ENCODE results near the gene CEP104.

CEP104 gene

GRCh38 chr1:3834701-3835100 lies 22.3 kb downstream of the CEP104 start:
- Mint-ChIP-seq H3K27ac (no peak overlapping the region), H3K27me3 (no peaks in the 10 kb centered on the region), H3K4me3 (no peak overlapping the region), H3K4me1 (no peaks in the 10 kb centered on the region), H3K36me3 (peaks cover 78% of the 10 kb centered on the region), H3K9me3 (peaks cover 3% of the 10 kb centered on the region)
- no peak for ATAC-seq

- Mint-ChIP-seq H3K36me3 (peaks cover 72% of the 10 kb centered on the region), H3K27ac (no peak overlapping the region), H3K9me3 (no peaks in the 10 kb centered on the region), H3K4me3 (no peak overlapping the region), H3K27me3 (no peaks in the 10 kb centered on the region), H3K4me1 (no peaks in the 10 kb centered on the region)
- no peak for ATAC-seq
These were observed 25.3 kb downstream of the CEP104 start for GRCh38 chr1:3831689-3832088.

DNA sequence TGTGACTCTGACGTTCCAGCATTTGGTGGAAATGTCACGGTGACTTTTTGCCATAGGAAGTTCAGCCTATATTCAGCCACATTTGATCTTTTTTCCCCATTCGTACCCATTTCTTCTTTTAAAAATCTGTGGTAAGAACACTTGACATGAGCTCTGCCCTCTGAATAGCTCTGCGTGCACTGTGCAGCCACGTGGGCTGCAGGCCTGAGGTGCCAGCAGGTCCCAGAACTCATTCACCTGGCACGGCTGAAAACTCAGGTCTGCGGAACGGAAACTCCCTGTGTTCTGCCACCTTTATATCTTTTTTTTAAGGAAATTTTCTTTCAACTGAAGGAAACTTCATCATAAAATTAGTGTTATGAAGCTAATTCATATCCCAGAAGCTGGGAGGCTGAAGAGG lies 28.6 kb downstream of the CEP104 start:
- peaks cover 78% of the 10 kb centered on the region for H3K36me3 Mint-ChIP-seq
- no peak overlapping the region for H3K27ac Mint-ChIP-seq
- no peak for ATAC-seq
- no peaks in the 10 kb centered on the region for H3K27me3 Mint-ChIP-seq
- no peaks in the 10 kb centered on the region for H3K4me1 Mint-ChIP-seq
- H3K4me3 Mint-ChIP-seq, result no peak overlapping the region
- no peaks in the 10 kb centered on the region for H3K9me3 Mint-ChIP-seq

DNA sequence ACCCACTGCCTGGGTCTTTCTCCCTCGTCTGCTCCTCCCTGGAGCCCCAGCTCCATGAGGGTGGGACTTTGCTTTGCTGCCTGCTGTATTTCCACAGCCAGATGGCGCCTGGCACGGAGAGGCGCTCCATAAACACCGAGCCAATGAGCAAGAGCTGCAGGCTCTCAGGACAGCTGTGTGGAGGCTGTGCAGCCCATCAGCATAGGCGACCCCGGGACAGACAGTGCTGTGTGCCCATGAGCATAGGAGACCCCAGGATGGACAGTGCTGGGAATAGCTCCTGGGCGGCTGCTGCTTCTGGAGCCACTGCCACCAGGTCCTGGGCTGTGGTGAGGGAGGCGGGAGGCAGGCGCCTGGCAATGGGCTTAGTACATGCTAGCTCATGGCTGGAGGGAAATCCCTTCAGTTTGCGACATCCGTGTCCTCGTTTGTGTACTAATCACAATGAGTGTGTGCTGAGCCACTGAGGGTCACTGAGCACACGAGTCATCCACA lies 29.2 kb downstream of the CEP104 start:
- Mint-ChIP-seq H3K4me3 (no peak overlapping the region), H3K27ac (no peak overlapping the region), H3K27me3 (no peaks in the 10 kb centered on the region), H3K36me3 (peaks cover 78% of the 10 kb centered on the region), H3K4me1 (no peaks in the 10 kb centered on the region), H3K9me3 (no peaks in the 10 kb centered on the region)
- ATAC-seq, result no peak

DNA sequence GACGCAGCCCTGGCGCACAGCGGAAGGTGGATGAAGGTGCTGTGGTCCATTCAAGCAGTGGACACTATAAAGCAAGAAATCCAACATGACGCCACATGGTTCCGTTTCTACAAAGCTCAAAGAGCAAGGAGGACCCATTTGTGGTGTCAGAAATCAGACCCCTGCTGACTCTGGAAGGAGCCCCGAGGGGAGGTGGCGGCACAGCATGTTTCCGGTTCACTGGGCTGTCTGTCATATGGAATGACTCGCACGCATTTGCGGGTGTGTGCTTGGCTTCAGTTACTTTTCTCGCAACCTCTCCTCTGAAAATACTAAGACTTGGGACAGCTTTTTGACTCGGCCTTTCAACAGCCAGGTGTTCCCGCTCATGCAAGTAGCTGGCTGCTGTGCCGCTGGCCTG lies 31.7 kb downstream of the CEP104 start:
- H3K4me3 Mint-ChIP-seq, result no peak overlapping the region
- no peaks in the 10 kb centered on the region for H3K4me1 Mint-ChIP-seq
- H3K36me3 Mint-ChIP-seq, result peaks cover 88% of the 10 kb centered on the region
- H3K27me3 Mint-ChIP-seq, result no peaks in the 10 kb centered on the region
- no peaks in the 10 kb centered on the region for H3K9me3 Mint-ChIP-seq
- no peak for ATAC-seq
- H3K27ac Mint-ChIP-seq, result no peak overlapping the region

- Mint-ChIP-seq H3K4me3 (no peak overlapping the region), H3K27me3 (no peaks in the 10 kb centered on the region), H3K27ac (no peak overlapping the region), H3K9me3 (no peaks in the 10 kb centered on the region), H3K4me1 (peaks cover under 1% of the 10 kb centered on the region), H3K36me3 (peaks cover 88% of the 10 kb centered on the region)
- no peak for ATAC-seq
These were observed 32.4 kb downstream of the CEP104 start for GRCh38 chr1:3824650-3825049.

- Mint-ChIP-seq H3K9me3 (no peaks in the 10 kb centered on the region), H3K27me3 (no peaks in the 10 kb centered on the region), H3K4me3 (no peak overlapping the region), H3K36me3 (peaks cover 87% of the 10 kb centered on the region), H3K27ac (no peak overlapping the region), H3K4me1 (peaks cover 5% of the 10 kb centered on the region)
- ATAC-seq, result no peak
These were observed 34.6 kb downstream of the CEP104 start for GRCh38 chr1:3822421-3822820.

DNA sequence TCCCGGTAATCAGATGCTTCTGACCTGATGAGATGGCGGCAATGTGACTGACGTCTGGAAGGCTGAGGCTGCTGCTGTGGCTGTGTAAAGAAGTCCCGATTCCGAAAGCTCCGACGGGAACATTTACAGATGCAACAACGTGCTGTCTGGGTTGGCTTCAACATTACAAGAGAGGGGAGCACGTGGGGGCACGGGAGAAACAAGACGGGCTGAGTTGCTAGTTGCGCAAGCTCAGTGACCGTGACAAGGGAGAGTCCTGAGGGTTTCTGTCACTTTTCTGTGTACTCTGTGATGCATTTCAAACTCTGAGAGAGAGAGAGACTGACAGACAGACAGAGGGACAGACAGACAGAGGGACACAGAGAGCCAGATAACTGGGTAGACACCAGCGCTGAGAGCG lies 35.1 kb downstream of the CEP104 start:
- H3K36me3 Mint-ChIP-seq, result peaks cover 88% of the 10 kb centered on the region
- no peaks in the 10 kb centered on the region for H3K27me3 Mint-ChIP-seq
- H3K9me3 Mint-ChIP-seq, result no peaks in the 10 kb centered on the region
- no peak overlapping the region for H3K4me3 Mint-ChIP-seq
- no peak overlapping the region for H3K27ac Mint-ChIP-seq
- no peak for ATAC-seq
- H3K4me1 Mint-ChIP-seq, result peaks cover 5% of the 10 kb centered on the region

- Mint-ChIP-seq H3K9me3 (no peaks in the 10 kb centered on the region), H3K27ac (no peak overlapping the region), H3K27me3 (no peaks in the 10 kb centered on the region), H3K36me3 (peaks cover 85% of the 10 kb centered on the region), H3K4me3 (no peak overlapping the region), H3K4me1 (peaks cover 5% of the 10 kb centered on the region)
- no peak for ATAC-seq
These were observed 35.6 kb downstream of the CEP104 start for GRCh38 chr1:3821447-3821846.

- no peak for ATAC-seq
- Mint-ChIP-seq H3K4me3 (no peak overlapping the region), H3K4me1 (peaks cover 5% of the 10 kb centered on the region), H3K27ac (no peak overlapping the region), H3K9me3 (no peaks in the 10 kb centered on the region), H3K36me3 (peaks cover 85% of the 10 kb centered on the region), H3K27me3 (no peaks in the 10 kb centered on the region)
These were observed 36.0 kb downstream of the CEP104 start for GRCh38 chr1:3821004-3821403.

GRCh38 chr1:3820316-3820715 lies 36.7 kb downstream of the CEP104 start:
- H3K9me3 Mint-ChIP-seq, result no peaks in the 10 kb centered on the region
- no peaks in the 10 kb centered on the region for H3K27me3 Mint-ChIP-seq
- peaks cover 5% of the 10 kb centered on the region for H3K4me1 Mint-ChIP-seq
- no peak overlapping the region for H3K27ac Mint-ChIP-seq
- ATAC-seq, result no peak
- H3K36me3 Mint-ChIP-seq, result peaks cover 85% of the 10 kb centered on the region
- H3K4me3 Mint-ChIP-seq, result no peak overlapping the region

DNA sequence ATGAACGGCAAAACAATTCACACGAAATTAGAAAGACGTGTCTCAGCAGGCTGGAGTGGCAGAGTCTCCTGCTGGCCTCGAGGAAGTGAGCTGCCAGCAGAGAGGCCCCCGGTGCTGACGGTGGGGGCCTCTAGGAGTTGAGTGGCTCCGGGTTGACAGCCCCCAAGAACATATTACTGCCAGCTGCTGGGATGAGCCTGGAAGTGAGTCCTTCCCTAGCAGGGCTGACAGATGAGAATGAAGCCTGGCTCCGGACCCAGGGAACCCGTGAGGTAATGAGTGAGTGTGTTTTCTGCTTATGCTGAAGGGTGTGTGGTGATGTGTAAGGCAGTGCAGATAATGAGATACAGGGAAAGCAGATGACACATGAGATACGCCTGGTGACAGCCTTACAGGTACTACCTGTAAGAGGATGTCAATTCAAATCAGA lies 37.2 kb downstream of the CEP104 start:
- ATAC-seq, result no peak
- Mint-ChIP-seq H3K4me3 (no peak overlapping the region), H3K27ac (no peak overlapping the region), H3K27me3 (no peaks in the 10 kb centered on the region), H3K4me1 (peaks cover 5% of the 10 kb centered on the region), H3K36me3 (peaks cover 90% of the 10 kb centered on the region), H3K9me3 (no peaks in the 10 kb centered on the region)

DNA sequence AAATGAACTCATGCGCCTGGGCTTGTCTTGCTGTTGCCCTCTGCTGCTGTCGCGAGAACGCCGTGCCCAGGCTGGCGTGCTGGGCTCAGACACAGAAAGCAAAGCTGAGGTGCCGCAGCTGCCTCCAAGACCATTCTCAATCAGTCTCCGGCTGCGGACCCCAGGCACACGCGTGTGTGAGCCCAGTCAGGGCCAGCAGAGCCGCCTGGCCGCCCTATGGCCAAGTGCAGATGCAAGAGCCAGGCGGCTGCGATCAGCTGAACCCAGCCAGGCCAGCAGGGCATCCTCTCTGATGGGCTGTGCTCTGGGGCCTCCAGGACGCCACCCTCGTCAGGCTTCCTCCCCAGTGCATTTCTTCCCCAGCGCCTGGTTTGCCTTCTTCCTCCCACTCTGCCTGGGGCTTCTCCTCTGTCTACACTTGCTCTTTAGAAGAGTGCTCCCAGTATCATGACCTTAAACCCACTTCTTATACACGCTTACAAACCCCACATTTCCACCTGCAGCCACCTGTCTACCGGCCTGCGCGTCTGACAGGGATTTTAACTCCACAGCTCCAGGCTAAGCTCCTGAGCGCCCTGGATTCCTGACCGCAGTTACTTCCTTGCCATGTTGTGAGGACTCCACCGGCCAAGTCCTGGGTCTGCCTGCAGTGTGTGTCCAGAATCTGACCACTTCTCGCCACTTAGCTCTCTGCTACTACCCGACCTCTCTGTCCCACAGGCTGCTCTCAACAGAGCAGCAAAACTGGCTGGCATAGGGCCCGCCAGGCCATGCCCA lies 39.0 kb downstream of the CEP104 start:
- Mint-ChIP-seq H3K4me1 (peaks cover 5% of the 10 kb centered on the region), H3K27me3 (no peaks in the 10 kb centered on the region), H3K9me3 (no peaks in the 10 kb centered on the region), H3K36me3 (peaks cover 83% of the 10 kb centered on the region), H3K27ac (no peak overlapping the region), H3K4me3 (no peak overlapping the region)
- no peak for ATAC-seq

DNA sequence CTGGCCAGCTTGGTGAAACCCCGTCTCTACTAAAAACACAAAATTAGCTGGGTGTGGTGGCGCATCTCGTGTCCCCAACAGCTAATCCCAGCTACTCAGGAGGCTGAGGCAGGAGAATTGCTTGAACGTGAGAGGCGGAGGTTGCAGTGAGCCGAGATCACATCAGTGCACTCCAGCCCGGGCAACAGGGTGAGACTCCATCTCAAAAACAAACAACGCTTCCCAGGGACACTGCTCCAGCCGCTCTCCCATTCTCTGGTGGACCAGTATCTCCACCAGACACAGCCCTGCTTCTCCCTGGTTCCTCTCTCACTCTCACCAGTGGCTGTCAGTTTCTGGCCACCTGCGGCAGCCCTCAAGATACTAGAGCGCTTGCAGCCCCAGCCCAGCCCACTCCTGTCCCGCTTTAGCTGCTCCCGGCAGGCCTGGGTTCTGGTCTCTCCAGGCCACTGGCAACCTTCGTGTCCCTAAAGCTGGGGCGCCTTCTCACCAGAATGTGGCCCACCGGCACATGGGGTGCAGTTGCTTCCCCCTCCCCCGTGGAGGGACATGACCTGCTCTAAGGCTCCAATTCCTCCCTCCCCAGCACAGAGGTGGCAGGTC lies 39.8 kb downstream of the CEP104 start:
- peaks cover 75% of the 10 kb centered on the region for H3K36me3 Mint-ChIP-seq
- peaks cover 5% of the 10 kb centered on the region for H3K4me1 Mint-ChIP-seq
- no peak overlapping the region for H3K4me3 Mint-ChIP-seq
- no peak for ATAC-seq
- no peaks in the 10 kb centered on the region for H3K27me3 Mint-ChIP-seq
- no peaks in the 10 kb centered on the region for H3K9me3 Mint-ChIP-seq
- no peak overlapping the region for H3K27ac Mint-ChIP-seq

DNA sequence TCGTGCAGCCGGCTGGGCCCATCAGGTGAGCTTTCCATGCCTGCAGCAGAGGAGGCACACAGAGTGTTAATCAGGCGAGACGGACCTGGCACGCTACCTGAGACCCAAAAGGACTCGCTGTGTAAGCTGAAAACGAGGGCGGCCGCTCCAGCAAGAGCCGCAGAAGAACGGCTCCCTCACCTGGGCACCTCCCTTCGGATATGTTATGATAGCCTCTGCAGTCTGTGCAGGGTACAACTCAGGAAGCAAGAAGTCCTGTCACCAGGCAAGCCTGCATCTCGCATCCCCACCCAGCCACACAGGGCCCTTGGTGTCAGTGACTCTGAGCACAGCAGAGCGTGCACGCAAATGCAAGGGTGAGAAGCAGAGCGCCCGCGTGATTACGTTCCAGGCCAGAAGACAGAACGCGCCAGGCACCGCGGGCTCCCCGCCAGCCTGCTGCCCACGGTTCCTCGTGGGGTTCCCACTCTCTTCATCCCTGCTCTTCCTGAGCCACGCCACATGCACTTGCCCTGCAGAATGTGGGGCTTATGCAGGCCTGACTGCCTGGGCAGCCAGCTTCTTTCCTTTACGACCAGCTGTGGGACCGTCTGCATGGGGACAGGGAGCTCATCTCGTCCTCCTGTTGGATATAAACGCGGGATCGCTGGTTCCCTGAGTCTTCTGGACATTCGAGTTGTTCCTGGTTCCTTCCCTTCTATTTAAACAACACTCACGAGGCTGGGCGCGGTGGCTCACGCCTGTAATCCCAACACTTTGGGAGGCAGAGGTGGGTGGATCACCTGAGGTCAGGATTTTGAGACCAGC lies 40.5 kb downstream of the CEP104 start:
- no peak overlapping the region for H3K4me3 Mint-ChIP-seq
- no peaks in the 10 kb centered on the region for H3K9me3 Mint-ChIP-seq
- H3K27ac Mint-ChIP-seq, result no peak overlapping the region
- peaks cover 68% of the 10 kb centered on the region for H3K36me3 Mint-ChIP-seq
- H3K4me1 Mint-ChIP-seq, result peaks cover 8% of the 10 kb centered on the region
- ATAC-seq, result no peak
- H3K27me3 Mint-ChIP-seq, result no peaks in the 10 kb centered on the region

All from stimulated activated memory B cell treated with anti-CD40 and anti-IgM and Interleukin-4, amounts not matched to agents 10 μg/mL and 1 μg/mL and 100 μg/mL, for 72 hours (primary cell).